HepG2 (cell line): ENCODE measurements around the gene CCDC93. TPM values are rescaled to one million over a fixed set of nuclear protein-coding genes. Genes with fewer than 3 reads are reported as not detected.

Experiments
- ARID2 ChIP-seq: sonication (generic); formaldehyde crosslinking; IDR thresholded peaks from 2 replicates; pipeline ENCODE4 v1.8.1; 2022; ENCODE audit warnings: mild to moderate bottlenecking, missing genetic modification reagents, borderline replicate concordance
- CEBPB ChIP-seq: IDR thresholded peaks from 2 replicates; pipeline ENCODE4 v1.6.1; 2011; ENCODE audit warnings: low read depth, low read length, improper control_type of control experiment, borderline replicate concordance
- CEBPZ ChIP-seq: IDR thresholded peaks from 2 replicates; pipeline ENCODE4 v1.6.1; 2012; ENCODE audit warnings: low read length, improper control_type of control experiment
- ETV6 ChIP-seq: sonication (generic); formaldehyde crosslinking; conservative IDR thresholded peaks from 2 replicates; pipeline ENCODE4 v1.4.0; 2020; ENCODE audit warnings: missing genetic modification reagents
- FOSL2 ChIP-seq: sonication (generic); formaldehyde crosslinking; IDR thresholded peaks from 2 replicates; pipeline ENCODE4 v1.4.0; 2020; ENCODE audit warnings: missing genetic modification reagents
- GATA4 ChIP-seq: sonication (generic); IDR thresholded peaks from 2 replicates; pipeline ENCODE4 v1.6.1; 2016; ENCODE audit warnings: antibody characterized with exemption, low read depth, borderline replicate concordance
- GLMP ChIP-seq: sonication (generic); formaldehyde crosslinking; IDR thresholded peaks from 2 replicates; pipeline ENCODE4 v1.9.0; 2021; ENCODE audit warnings: missing genetic modification reagents, mild to moderate bottlenecking, borderline replicate concordance
- HMG20A ChIP-seq: IDR thresholded peaks from 2 replicates; pipeline ENCODE4 v1.6.1; 2016; ENCODE audit warnings: borderline replicate concordance
- NFKB2 ChIP-seq: sonication (generic); formaldehyde crosslinking; IDR thresholded peaks from 2 replicates; pipeline ENCODE4 v1.4.0; 2020; ENCODE audit warnings: missing genetic modification reagents, borderline replicate concordance
- NR2C2 ChIP-seq: sonication (generic); formaldehyde crosslinking; IDR thresholded peaks from 2 replicates; pipeline ENCODE4 v1.4.0; 2020; ENCODE audit warnings: missing genetic modification reagents, mild to moderate bottlenecking, moderate library complexity, borderline replicate concordance
- PCBP1 ChIP-seq: fragments of 200-400 bp; formaldehyde crosslinking; IDR thresholded peaks from 2 replicates; pipeline ENCODE4 v1.6.1; 2017; ENCODE audit warnings: mild to moderate bottlenecking, low read depth, low read length, borderline replicate concordance
- PHF5A ChIP-seq: IDR thresholded peaks from one replicate; pipeline ENCODE4 v1.6.1; 2018; ENCODE audit warnings: low read depth, missing genetic modification reagents; ENCODE audit not compliant: unreplicated experiment
- RBAK ChIP-seq: sonication (generic); formaldehyde crosslinking; IDR thresholded peaks from 2 replicates; pipeline ENCODE4 v1.5.1; 2020; ENCODE audit warnings: mild to moderate bottlenecking, missing genetic modification reagents
- SMAD9 ChIP-seq: sonication (generic); formaldehyde crosslinking; IDR thresholded peaks from 2 replicates; pipeline ENCODE4 v1.5.1; 2020; ENCODE audit warnings: mild to moderate bottlenecking, missing genetic modification reagents
- SOX6 ChIP-seq, 2 experiments: fragments of 450-650 bp in 1 of 2; sonication (generic) in 1 of 2; formaldehyde crosslinking in 1 of 2; IDR thresholded peaks; 2 replicates each; pipeline versions ENCODE4 v1.4.0 to v1.6.1; 2017 to 2020; ENCODE audit warnings: antibody characterized with exemption in 1 of 2, mild to moderate bottlenecking in 1 of 2, missing genetic modification reagents in 1 of 2
- ZC3H13 ChIP-seq: sonication (generic); formaldehyde crosslinking; IDR thresholded peaks from 2 replicates; pipeline ENCODE4 v1.8.1; 2023; ENCODE audit warnings: mild to moderate bottlenecking, missing genetic modification reagents, moderate library complexity
- ZFAT ChIP-seq: sonication (generic); formaldehyde crosslinking; conservative IDR thresholded peaks from 2 replicates; pipeline ENCODE4 v1.8.1; 2023; ENCODE audit warnings: missing genetic modification reagents, inconsistent platforms
- ZFP90 ChIP-seq: sonication (generic); formaldehyde crosslinking; IDR thresholded peaks from 2 replicates; pipeline ENCODE4 v1.8.0; 2022; ENCODE audit warnings: missing genetic modification reagents, mild to moderate bottlenecking, inconsistent platforms, borderline replicate concordance
- ZFYVE20 ChIP-seq: sonication (generic); formaldehyde crosslinking; IDR thresholded peaks from 2 replicates; pipeline ENCODE4 v1.8.0; 2023; ENCODE audit warnings: low read depth, mild to moderate bottlenecking, moderate library complexity, missing genetic modification reagents, borderline replicate concordance
- ZNF12 ChIP-seq: sonication (generic); formaldehyde crosslinking; IDR thresholded peaks from 2 replicates; pipeline ENCODE4 v1.5.0; 2020; ENCODE audit warnings: missing genetic modification reagents
- ZNF484 ChIP-seq: sonication (generic); formaldehyde crosslinking; IDR thresholded peaks from 2 replicates; pipeline ENCODE4 v1.5.1; 2020; ENCODE audit warnings: mild to moderate bottlenecking, low read depth, missing genetic modification reagents, borderline replicate concordance
- ZNF510 ChIP-seq: sonication (generic); formaldehyde crosslinking; IDR thresholded peaks from 2 replicates; pipeline ENCODE4 v1.4.0; 2020; ENCODE audit warnings: low read depth, mild to moderate bottlenecking, missing genetic modification reagents
- ZNF614 ChIP-seq: IDR thresholded peaks from 2 replicates; pipeline ENCODE4 v1.6.1; 2018; ENCODE audit warnings: missing biosample characterization, missing genetic modification reagents, inconsistent platforms, borderline replicate concordance
- ZNF619 ChIP-seq: sonication (generic); formaldehyde crosslinking; IDR thresholded peaks from 2 replicates; pipeline ENCODE4 v1.4.0; 2020; ENCODE audit warnings: mild to moderate bottlenecking, missing genetic modification reagents
- ZNF788 ChIP-seq: sonication (generic); formaldehyde crosslinking; IDR thresholded peaks from 2 replicates; pipeline ENCODE4 v1.5.0; 2020; ENCODE audit warnings: mild to moderate bottlenecking, missing genetic modification reagents, borderline replicate concordance
- ZSCAN12 ChIP-seq: sonication (generic); formaldehyde crosslinking; IDR thresholded peaks from 2 replicates; pipeline ENCODE4 v1.9.0; 2021; ENCODE audit warnings: mild to moderate bottlenecking, missing genetic modification reagents
- polyA plus RNA-seq, 8 experiments: library from polyadenylated mRNA; depleted of rRNA in 3 of 8; stranded (reverse) in 7 of 8; unstranded in 1 of 8; fragments of >200 nt; fragmentation: Illumina TruSeq in 4 of 8; extraction: Trizol in 4 of 8; gene quantifications; 2 replicates each; pipeline versions ENCODE4 v1.2.1 to v1.2.3, GENCODE V29; 2011 to 2016; ENCODE audit warnings: low read depth in 4 of 8, missing spikeins in 1 of 8, mixed read lengths in 1 of 8; ENCODE audit not compliant: insufficient read depth in 1 of 8
- total RNA-seq, 5 experiments: library from RNA; depleted of rRNA; stranded (reverse); fragments of >200 nt; fragmentation: Illumina TruSeq; extraction: Trizol; gene quantifications; 2 replicates each; pipeline ENCODE4 v1.2.3, GENCODE V29; 2016; ENCODE audit warnings: low read depth in 1 of 5

Gene CCDC93
- total and polyA plus RNA-seq, 2 of the 13 experiments (the other 11 are each of a cell fraction or from before 2014, with no cell fraction given): 37.2 to 53.2 TPM

- TF ChIP-seq ZNF484: no peak
- TF ChIP-seq ZNF510 (CRISPR knock-in tag): no peak
- TF ChIP-seq NFKB2 (CRISPR knock-in tag): peak; percentile 65; the same call in 1 of the 2 replicates
- 0 out of 2 replicates have a peak, but pooled peaks have one; percentile 42 for TF ChIP-seq ZFAT (CRISPR knock-in tag)
- no peak for TF ChIP-seq ZNF788 (CRISPR knock-in tag)
- no peak for TF ChIP-seq ZFYVE20 (CRISPR knock-in tag)
- TF ChIP-seq CEBPZ: no peak
- TF ChIP-seq GATA4: no peak
- TF ChIP-seq FOSL2 (CRISPR knock-in tag): no peak
- TF ChIP-seq ZSCAN12 (CRISPR knock-in tag): no peak
- TF ChIP-seq ZNF619: 0 out of 2 replicates have a peak, but pooled peaks have one; percentile 25
- no peak for TF ChIP-seq ZNF12 (CRISPR knock-in tag)
- TF ChIP-seq NR2C2 (CRISPR knock-in tag): no peak
- TF ChIP-seq ETV6 (CRISPR knock-in tag): no peak
- no peak for TF ChIP-seq RBAK
- no peak for TF ChIP-seq PHF5A (CRISPR knock-in tag)
- 0 out of 2 replicates have a peak, but pooled peaks have one; percentile 23 for TF ChIP-seq ZNF614 (CRISPR knock-in tag)
- TF ChIP-seq HMG20A (CRISPR knock-in tag): no peak
- no peak for TF ChIP-seq ZFP90 (CRISPR knock-in tag)
- TF ChIP-seq ARID2 (CRISPR knock-in tag): no peak
- no peak for TF ChIP-seq CEBPB
- no peak for TF ChIP-seq SMAD9 (CRISPR knock-in tag)
- no peak for TF ChIP-seq SOX6 (IDR thresholded peaks at IDR 0.05)
- TF ChIP-seq SOX6 (CRISPR knock-in tag; IDR thresholded peaks at IDR 0.05): peak; percentile 54
- TF ChIP-seq GLMP (CRISPR knock-in tag): no peak
- TF ChIP-seq ZC3H13 (CRISPR knock-in tag): no peak
- TF ChIP-seq PCBP1: no peak
Observed at GRCh38 chr2:118013221-118013723, 598 bp downstream of the CCDC93 start (continued).
